Activated T-helper 1 cell treated with anti-CD3 and anti-CD28 coated beads, Interleukin-12 subunit alpha, Interleukin-12 subunit beta, Interleukin-2, Interleukin-4 antibody, amounts not matched to agents 30 ng/mL and 10 ng/mL and 1 ng/mL, durations not matched to agents 14 hours and 24 hours and 36 hours (primary cell): ENCODE results near the gene LIAS. TPM values are rescaled to one million over a fixed set of nuclear protein-coding genes. Genes with fewer than 3 reads are reported as not detected.

ENCODE experiments used
- total RNA-seq: library from RNA; stranded (reverse); gene quantifications from 2 replicates; pipeline ENCODE4 v1.2.3, GENCODE V29; 2022

The LIAS gene
- total RNA-seq, 1 donor from 2014 or later: 28.6 TPM

Other genes with a start within 250 kb of the LIAS start
- 83.3 and 87.1 TPM in 2 replicates for gene RFC1, start 92.7 kb upstream of the LIAS start, total RNA-seq
- not detected in 2 replicates for gene KLB, start 52.1 kb upstream of the LIAS start, total RNA-seq
- gene RPL9, start 134 bp upstream of the LIAS start, total RNA-seq: 1,540 and 1,586 TPM in 2 replicates
- 26.0 and 30.6 TPM in 2 replicates for gene UGDH, start 68.4 kb downstream of the LIAS start, total RNA-seq
- 0.76 and 1.6 TPM in 2 replicates for gene SMIM14, start 179.8 kb downstream of the LIAS start, total RNA-seq
- 92.2 and 96.4 TPM in 2 replicates for gene UBE2K, start 239.1 kb downstream of the LIAS start, total RNA-seq